HG02610 (cell line): ENCODE results near the gene OSMR.

Experiments
- ATAC-seq: cut with Tn5 transposase; IDR thresholded peaks from one replicate; pipeline ENCODE4 v1.9.1; 2021; ENCODE audit warnings: mild to moderate bottlenecking, moderate library complexity; ENCODE audit not compliant: unreplicated experiment

Gene OSMR

DNA sequence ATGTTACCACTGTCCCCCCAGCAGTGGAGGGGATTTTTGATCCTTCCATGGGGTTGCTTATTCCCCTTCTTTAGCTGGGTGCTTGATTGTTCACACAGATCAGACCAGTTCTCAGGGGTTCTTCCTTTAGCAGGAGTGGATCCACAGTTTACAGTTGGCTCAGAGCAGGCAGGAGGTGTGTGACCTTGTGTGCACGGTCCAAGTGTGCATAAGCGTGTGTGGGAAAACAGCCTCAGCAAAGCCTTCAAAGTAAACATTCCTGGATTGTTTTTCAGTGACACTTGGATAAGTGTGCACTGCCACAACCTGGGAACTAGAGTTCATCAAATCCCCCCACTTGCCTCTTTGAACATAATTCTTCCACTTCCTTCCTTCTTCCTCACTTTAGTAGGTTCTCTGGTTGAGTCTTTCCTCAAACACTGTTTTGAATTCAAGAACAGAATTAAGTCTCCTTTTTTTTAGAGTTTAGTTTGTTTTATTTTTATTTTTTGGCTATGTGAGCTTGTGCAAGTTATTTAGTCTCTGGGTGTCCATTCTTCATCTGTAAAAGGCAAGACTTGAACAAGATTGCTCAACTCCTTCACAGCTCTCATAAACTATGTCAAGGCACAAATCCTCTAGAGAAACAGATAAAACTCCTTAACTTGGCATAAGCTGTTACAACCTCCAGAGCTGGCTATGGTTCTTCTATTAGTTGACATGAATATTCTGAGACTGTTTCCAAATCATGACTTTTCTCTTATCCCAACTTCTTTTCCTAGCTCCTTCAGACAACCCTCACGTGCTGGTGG lies 78.0 kb downstream of the OSMR start:
- ATAC-seq, result no peak

DNA sequence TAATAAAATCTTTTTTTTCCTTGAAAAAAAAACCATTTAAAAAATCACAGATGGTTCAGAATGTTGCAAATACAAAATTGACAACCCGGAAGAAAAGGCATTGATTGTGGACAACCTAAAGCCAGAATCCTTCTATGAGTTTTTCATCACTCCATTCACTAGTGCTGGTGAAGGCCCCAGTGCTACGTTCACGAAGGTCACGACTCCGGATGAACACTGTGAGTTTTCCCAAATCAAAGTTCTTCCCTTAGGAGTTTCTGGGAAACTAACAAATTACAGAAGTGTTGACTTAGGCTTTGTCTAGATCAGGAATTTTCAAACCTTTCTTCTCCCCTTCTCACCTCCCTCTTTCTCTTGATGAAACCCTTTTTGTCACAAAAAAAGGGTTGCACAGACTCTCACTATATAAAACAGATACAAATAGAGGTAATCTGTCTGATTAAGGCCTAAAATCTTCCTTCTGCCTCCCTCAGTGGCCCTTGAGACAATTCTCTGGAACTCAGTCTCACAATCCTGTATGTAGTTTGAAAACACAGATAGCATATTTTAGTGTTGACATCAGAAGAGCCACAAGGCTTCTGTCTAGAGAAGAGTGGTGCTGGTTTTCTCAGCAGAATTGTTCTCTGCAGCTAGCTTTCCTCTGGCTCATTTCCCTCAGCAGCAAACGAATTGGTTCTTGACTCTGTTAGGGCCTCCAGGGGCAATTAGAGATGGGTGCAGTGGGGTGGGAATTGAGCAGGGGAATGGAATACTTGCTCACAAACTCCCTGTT lies 79.5 kb downstream of the OSMR start:
- no peak for ATAC-seq

DNA sequence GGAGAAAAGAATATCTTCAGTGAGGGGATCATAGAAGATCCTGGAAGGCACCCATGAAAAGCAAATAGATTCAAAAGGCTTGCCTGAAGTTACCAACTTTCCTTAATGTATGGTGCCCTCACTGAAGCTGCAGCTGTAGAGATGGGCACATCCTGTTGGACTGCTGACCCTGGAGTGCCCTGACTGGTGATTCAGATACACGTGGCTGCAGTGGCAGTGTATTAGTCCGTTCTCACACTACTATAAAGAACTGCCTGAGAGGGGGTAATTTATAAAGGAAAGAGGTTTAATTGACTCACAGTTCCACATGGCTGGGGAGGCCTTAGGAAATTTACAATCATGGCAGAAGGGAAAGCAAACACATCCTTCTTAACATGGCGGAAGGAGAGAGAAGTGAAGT lies 80.3 kb downstream of the OSMR start:
- no peak for ATAC-seq

DNA sequence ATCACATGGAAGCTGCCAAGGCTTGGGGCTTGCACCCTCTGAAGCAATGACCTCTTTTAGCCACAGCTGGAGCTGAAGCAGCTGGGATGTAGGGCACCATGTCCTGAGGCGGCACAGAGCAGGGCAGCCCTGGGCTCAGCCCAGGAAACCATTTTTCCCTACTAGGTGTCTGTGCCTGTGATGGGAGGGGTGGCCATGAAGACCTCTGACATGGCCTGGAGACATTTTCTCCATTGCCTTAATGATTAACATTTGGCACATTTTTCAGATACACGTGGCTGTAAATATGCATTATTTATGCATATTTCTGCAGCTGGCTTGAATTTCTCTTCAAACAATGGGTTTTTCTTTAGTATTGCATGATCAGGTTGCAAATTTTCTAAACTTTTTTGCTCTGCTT lies 81.7 kb downstream of the OSMR start:
- ATAC-seq, result no peak

DNA sequence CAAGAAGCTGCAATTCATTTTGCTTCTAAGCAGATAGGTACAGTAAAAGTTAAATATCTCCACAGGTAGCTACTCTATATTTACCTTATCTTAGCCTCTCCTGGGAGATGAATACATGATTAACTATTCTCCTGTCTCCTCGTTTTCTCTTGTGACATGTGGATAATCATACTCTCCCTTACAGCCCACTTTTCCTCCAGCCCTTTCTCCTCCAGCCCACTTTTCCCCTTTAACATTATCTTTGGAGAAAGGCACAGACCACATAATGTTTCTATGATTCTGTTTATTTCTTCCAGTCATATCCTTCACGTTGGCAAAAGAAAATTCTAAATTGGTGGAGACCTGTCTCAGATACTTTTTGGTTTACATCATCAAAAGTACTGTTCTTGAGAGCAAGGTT lies 84.0 kb downstream of the OSMR start:
- no peak for ATAC-seq

DNA sequence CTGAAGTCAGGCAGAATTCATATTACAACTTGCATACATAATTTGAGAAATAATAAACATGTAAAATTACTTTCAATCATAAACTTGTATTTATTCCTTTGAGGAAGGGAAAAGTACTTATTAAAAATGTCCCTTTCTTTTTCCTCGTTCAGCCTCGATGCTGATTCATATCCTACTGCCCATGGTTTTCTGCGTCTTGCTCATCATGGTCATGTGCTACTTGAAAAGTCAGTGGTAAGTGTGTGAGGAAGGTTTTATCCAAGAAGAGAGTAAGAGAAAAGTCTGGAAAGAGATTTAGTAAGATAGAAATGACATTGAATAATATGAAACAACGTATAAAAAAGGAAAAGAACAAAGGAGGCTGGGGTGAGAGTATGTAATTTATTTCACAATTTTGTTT lies 85.9 kb downstream of the OSMR start:
- ATAC-seq, result no peak

DNA sequence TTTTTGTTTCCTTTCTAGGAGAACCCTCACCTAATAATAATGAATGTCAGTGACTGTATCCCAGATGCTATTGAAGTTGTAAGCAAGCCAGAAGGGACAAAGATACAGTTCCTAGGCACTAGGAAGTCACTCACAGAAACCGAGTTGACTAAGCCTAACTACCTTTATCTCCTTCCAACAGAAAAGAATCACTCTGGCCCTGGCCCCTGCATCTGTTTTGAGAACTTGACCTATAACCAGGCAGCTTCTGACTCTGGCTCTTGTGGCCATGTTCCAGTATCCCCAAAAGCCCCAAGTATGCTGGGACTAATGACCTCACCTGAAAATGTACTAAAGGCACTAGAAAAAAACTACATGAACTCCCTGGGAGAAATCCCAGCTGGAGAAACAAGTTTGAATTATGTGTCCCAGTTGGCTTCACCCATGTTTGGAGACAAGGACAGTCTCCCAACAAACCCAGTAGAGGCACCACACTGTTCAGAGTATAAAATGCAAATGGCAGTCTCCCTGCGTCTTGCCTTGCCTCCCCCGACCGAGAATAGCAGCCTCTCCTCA lies 87.1 kb downstream of the OSMR start:
- ATAC-seq, result no peak

DNA sequence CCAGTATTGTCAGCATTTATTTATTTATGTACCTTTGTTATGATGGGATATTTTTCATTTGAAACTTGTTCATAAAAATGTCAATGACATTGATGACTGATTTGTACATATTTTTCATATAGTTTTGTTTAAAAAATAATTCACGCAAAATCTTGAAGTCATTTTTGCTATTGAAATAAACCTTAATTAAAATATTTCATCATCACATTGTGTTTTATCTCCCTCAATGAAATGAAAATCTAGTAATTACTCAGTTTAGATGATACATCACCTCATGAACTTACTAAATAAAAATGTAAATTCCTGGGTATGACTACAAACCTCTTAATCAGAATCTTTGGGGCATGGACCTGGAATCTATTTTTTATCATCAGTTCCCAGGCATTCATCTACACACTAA lies 89.6 kb downstream of the OSMR start:
- no peak for ATAC-seq

DNA sequence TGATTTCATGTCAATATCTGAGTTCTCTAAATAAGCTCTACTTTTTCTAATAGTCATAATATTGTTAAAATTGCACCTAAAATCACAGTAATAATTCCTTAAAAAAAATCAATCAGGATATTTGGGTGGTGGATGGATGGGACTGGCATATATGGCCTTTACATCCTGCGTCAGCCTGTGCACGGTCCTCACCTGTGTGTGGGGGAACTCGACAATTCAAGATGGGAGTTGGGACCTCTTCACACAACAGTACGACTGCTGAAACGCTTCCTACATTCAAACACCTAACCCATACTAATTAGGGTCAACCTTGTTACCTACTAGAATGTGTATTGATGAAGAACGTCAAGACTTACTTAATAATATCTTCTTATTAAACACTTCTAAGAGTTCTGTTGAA lies 90.5 kb downstream of the OSMR start:
- ATAC-seq, result no peak

DNA sequence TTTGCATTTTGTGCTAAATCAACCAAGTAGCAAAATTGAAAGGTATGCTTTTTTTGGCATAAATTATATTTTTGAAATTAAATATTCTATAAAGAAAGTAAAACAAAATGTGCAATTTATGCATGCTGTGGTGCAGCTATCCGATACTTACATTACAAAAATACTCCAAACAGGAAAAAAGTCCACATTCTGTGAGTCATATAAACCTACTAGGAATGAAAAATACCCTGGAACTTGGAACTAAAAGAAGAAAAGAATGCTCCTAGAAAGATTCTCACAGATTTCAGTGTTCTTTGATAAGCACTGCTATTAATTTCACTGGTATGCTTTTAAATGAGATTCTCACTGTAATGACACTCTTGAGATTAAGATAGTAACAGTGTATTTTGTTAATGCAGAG lies 92.6 kb downstream of the OSMR start:
- no peak for ATAC-seq

DNA sequence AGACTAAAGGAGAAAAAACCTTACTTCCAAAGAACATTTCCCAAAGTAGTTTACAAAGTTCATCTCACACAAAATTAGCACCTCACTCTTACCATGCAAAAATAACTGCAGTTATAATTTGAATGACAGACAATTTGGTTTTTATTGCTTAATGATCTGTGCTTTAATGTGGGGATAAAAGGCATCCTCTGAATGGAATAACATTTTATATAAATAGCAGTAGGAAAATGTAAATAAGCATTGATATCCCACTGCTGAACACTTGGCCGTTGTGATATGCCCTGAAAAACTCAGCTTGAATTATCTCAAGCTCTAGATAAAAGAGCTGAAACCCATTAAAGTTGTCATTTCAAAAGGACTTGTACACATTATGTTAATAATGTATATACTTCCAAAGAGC lies 93.2 kb downstream of the OSMR start:
- no peak for ATAC-seq

DNA sequence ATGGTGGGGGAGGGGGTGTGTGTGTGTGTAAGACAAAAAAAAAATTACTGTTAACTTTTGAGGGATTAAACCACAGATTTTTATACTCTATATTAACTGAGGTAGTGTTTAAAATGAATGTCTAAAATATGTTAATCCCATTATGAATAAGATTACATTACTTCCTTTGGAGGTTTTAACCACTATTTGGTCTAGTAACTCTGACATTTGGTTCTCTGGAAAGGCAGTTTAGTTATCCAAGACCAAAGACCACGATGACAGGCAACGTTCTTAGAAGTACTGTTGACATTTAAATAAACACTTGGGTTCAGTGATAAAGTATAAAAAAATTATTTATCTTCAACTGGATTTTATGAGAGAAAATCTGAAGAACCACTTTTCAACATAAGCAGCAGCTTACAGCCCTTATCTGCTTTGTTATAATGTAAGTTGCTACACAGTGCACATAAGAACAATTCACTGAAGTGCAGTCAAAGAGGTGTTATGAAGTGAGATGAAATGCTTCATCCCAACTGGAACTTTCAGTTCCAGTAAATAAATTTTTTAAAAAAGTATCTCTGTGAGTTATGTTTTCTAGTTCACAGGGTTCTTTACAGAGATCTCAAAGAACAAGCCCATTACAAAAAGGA lies 94.5 kb downstream of the OSMR start:
- ATAC-seq, result no peak

DNA sequence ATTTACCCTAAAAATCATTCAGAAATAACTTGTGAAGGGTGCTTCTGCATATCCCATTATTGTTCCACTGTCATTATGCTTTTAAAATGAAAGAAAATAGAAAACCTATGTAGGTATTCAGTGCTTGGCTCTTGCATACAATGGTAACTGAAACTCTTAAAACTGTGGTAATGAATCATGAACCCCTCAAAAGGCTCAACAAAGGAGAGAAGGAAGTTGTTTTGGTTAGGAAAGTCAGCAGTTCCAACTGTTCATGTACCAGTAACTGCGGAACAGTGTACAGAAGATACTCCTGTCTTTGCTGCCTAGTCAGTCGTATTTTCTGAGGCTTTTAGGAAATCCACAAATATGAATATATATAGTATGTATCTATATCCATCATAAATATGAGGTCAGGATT lies 96.1 kb downstream of the OSMR start:
- ATAC-seq, result no peak

DNA sequence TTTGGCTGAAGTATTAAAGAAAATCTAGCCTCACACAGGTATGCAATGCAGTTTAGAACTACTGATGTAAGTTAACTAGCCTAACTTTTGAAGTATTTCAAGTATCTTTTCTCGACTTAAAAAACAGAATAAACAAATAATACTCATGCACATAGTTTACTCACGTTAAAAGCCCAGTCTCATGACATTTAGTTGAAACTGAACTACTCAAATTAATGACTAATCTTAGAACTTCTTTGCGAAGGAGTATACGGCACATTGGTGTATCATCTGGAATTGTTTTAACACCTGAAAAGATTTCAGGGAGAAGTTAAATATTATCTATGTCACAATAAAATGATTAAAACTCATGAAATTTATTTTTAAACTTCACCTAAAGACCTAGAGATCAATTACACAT lies 98.5 kb downstream of the OSMR start:
- ATAC-seq, result no peak

DNA sequence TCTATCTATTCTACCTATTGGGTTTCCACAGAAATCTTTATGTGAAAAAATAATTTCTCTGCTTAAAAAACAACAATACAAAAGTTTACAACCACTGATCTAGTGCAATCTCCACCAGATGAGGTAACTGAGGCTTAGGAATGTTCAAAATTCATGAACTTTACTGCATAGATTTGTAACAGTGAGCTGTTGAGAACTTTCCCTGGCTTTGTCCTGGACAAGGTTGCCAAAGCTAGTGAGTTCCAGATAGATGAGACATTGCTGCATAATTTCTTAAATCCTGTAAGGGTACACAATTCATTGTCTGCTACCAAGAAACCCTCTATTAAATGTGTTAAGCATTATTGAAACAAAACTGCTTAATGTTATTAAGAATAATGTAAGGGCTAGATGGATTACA lies 102.7 kb downstream of the OSMR start:
- no peak for ATAC-seq

DNA sequence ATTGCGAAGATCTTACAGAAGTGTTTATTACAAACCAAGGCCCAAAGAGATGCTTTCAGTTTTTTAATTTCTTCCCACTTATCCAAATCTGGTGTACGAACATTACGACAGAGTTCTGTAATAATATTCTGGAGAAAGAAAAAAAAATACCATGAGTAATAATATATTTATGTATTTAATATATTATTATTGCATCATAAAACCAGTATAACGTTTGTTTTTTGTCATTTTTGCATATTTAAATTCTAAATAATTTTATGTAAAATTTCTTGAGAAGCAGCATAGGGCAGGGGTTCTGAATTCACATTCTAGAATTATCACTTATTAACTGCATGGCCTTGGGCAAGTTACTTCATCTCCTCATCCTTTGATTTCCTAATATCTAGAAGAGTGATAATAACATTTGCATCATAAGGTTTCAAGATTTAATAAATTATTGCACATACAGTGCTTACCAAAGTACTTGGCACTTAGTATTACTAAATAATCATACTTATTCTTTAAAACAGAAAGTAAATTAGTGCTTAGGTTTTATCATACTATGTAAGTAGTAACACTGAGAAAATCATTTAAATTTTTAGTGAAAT lies 107.7 kb downstream of the OSMR start:
- no peak for ATAC-seq

DNA sequence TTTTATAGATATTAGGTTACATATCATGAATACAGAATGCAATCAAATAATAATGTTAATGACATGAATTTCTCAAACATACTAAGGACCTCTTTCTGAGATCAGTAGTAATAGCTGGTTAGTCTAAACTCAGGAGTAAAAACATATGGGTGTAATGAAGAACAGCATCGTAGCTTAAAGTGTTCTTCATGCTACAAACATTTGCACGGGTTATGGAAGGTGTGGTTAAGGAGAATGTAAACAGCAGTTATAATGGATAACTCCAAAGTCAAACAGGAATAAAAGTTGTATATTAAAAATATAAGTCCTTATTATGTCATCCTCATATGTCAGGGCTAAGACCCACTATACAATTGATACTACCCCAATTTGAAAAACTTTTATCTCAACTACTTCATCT lies 115.9 kb downstream of the OSMR start:
- ATAC-seq, result no peak

DNA sequence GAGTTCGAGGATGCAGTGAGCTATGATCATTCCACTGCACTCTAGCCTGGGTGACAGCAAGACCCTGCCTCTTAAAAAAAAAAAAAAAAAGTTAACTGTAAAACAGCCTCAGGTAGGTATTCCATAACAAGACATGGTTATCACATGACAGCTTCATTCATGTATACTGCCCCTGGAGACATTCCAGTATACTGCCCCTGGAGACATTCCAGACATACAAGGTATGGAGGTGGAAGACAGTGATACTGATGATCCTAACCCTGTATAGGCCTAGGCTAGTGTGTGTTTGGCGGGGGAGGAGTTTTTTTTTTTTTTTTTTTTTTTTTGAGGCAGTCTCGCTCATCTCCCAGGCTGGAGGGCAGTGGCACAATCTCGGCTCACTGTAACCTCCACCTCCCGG lies 122.9 kb downstream of the OSMR start:
- no peak for ATAC-seq

DNA sequence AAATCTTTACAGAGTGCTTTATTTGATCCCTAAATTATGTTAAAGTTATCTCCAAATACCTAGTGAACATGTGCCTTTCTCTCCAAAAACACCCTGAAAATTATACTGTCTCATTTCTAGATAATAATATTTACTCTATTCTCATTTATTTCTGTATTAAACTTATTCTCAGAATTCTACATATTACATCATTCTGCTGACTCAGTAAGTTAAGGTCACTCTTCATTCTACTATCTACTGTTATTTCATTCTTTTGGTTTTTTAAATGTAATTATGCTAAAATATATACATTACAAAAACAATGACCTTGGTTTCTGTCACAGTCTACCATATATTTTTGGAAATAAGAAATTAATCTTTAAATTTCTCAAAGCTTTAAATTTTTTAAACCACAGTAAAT lies 132.2 kb downstream of the OSMR start:
- ATAC-seq, result no peak

DNA sequence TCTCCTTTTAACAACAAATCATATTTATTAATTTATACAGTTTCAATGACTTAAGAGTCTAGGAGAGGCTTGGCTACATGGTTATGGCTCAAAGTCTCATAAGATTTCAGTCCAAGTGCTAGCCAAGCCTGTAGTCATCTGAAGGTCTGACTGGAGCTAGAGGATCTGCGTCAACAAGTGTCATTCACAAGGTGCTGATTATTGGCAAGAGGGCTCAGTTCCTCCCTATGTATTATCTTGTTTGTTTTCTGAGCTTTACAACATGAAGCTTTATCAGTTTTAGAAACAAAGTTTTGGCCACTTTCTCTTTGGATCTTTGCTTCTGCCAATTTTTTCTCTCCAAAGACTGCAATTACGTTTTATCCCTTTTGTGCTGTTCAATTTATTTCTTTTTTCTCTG lies 133.7 kb downstream of the OSMR start:
- no peak for ATAC-seq
